ENCODE data around the gene MAP2K5. TPM values are rescaled to one million over a fixed set of nuclear protein-coding genes. Genes with fewer than 3 reads are reported as not detected.

Gene MAP2K5
- total RNA-seq, 1 experiment from 2014 or later = 32.0 TPM

DNA sequence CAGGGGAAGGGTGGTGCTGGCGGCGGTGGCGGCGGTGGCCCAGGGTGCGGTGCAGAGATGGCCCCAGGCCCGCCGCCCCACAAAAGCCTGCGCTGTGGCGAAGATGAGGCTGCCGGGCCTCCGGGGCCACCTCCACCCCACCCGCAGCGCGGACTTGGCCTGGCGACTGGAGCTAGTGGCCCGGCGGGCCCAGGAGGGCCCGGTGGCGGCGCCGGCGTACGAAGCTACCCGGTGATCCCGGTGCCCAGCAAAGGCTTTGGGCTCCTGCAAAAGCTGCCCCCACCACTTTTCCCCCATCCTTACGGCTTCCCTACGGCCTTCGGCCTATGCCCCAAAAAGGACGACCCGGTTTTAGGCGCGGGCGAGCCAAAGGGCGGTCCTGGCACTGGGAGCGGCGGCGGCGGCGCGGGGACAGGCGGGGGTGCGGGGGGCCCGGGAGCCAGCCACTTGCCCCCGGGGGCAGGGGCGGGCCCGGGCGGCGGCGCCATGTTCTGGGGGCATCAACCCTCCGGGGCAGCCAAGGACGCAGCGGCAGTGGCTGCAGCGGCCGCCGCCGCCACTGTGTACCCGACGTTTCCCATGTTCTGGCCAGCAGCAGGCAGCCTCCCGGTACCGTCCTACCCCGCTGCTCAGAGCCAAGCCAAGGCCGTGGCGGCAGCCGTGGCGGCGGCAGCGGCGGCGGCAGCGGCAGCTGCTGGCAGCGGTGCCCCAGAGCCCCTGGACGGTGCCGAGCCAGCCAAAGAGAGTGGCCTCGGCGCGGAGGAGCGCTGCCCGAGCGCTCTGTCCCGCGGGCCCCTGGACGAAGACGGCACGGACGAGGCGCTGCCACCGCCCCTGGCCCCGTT lies 284.4 kb downstream of the MAP2K5 start:
- no peak overlapping the region for H3K27ac ChIP-seq (ENCODE audit: low read length)
- H3K9me2 ChIP-seq (replicated peaks; ENCODE audit: insufficient read depth, low read length) = no peaks in the 10 kb centered on the region
- no peaks in the 10 kb centered on the region for H3K27me3 ChIP-seq (ENCODE audit: low read length)
- no peak overlapping the region for H3K4me2 ChIP-seq (ENCODE audit: low read depth, low read length, poor library complexity, severe bottlenecking)
- H3K4me1 ChIP-seq (ENCODE audit: low read length) = peaks cover 14% of the 10 kb centered on the region
- H2AFZ ChIP-seq (ENCODE audit: low read length) = no peak overlapping the region
- no peaks in the 10 kb centered on the region for H3K9me3 ChIP-seq (ENCODE audit: low read length)
- H3K36me3 ChIP-seq (ENCODE audit: insufficient read depth, low read length) = no peaks in the 10 kb centered on the region
- H3K4me3 ChIP-seq (ENCODE audit: low read length) = no peak overlapping the region
- H4K20me1 ChIP-seq (ENCODE audit: insufficient read depth, low read depth, low read length) = 0 out of 2 replicates have a peak, but pooled peaks cover 3% of the 10 kb centered on the region
- H3K9ac ChIP-seq (ENCODE audit: low read length) = no peak overlapping the region
- no peak for DNase-seq
- no peaks in the 10 kb centered on the region for H3K79me2 ChIP-seq (ENCODE audit: low read length)

DNA sequence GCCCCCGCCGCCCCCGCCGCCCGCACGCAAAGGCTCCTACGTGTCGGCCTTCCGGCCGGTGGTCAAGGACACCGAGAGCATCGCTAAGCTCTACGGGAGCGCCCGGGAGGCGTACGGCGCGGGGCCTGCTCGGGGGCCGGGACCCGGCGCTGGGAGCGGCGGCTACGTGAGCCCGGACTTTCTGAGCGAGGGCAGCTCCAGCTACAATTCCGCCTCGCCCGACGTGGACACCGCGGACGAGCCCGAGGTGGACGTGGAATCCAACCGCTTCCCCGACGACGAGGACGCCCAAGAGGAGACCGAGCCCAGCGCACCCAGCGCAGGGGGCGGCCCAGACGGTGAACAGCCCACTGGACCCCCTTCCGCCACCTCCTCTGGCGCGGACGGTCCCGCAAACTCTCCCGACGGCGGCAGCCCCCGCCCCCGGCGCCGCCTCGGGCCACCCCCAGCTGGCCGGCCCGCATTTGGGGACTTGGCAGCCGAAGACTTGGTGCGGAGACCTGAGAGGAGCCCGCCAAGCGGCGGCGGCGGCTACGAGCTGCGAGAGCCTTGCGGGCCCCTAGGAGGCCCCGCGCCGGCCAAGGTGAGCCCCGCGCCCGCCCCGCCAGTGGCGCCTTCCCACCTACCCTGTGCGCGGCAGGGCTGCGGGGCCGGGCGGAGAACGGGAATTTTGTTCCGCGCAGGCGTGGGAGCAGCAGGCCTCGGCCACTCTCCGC lies 285.2 kb downstream of the MAP2K5 start:
- Histone ChIP-seq H3K9me2 (replicated peaks; ENCODE audit: insufficient read depth, low read length) (no peaks in the 10 kb centered on the region), H3K27me3 (ENCODE audit: low read length) (no peaks in the 10 kb centered on the region), H4K20me1 (ENCODE audit: insufficient read depth, low read depth, low read length) (no peaks in the 10 kb centered on the region), H3K79me2 (ENCODE audit: low read length) (no peaks in the 10 kb centered on the region), H3K4me2 (ENCODE audit: low read depth, low read length, poor library complexity, severe bottlenecking) (no peak overlapping the region), H2AFZ (ENCODE audit: low read length) (no peak overlapping the region), H3K27ac (ENCODE audit: low read length) (no peak overlapping the region), H3K4me1 (ENCODE audit: low read length) (peaks cover 11% of the 10 kb centered on the region), H3K9ac (ENCODE audit: low read length) (no peak overlapping the region), H3K36me3 (ENCODE audit: insufficient read depth, low read length) (no peaks in the 10 kb centered on the region), H3K9me3 (ENCODE audit: low read length) (no peaks in the 10 kb centered on the region), H3K4me3 (ENCODE audit: low read length) (no peak overlapping the region)
- no peak for DNase-seq

DNA sequence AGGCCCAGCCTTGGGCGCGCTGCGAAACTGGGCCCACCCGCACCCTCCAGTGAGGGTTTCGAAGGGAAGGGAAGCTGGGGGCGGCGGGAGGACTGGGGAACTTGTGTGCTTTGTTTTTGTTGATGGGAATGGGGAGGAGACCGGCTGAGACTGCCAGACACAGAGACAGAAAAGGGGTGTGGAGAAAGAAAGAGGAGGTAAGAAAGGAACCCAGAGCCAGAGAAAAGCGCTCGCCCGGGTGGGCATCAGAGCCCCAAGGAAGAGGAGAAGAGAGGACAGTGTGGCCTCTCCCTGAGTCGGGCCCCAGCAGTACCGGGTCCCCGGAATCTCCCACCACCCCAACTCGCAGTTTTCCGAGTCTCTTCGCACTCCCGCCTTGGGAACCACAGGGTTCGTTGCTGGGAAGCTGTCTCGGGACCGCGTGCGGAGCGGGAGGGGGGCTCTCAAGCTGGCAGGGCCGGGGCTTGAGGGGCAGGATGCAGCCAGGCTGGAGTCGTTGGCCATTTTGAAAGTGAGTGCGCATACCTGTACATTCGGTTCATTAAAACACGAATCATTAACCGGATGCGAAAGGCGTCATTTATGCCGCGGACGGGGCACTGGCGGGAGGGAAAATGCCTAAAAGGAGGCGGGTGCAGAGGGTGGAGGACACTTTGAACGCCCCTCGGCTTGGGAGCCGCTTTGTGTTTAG lies 285.9 kb downstream of the MAP2K5 start:
- H3K4me1 ChIP-seq (ENCODE audit: low read length) = peaks cover 7% of the 10 kb centered on the region; the same call in 1 of the 2 replicates
- H3K27ac ChIP-seq (ENCODE audit: low read length) = no peak overlapping the region
- H3K79me2 ChIP-seq (ENCODE audit: low read length) = no peaks in the 10 kb centered on the region
- H3K4me3 ChIP-seq (ENCODE audit: low read length) = no peak overlapping the region
- no peak overlapping the region for H3K4me2 ChIP-seq (ENCODE audit: low read depth, low read length, poor library complexity, severe bottlenecking)
- no peaks in the 10 kb centered on the region for H3K36me3 ChIP-seq (ENCODE audit: insufficient read depth, low read length)
- no peaks in the 10 kb centered on the region for H3K9me2 ChIP-seq (replicated peaks; ENCODE audit: insufficient read depth, low read length)
- no peaks in the 10 kb centered on the region for H4K20me1 ChIP-seq (ENCODE audit: insufficient read depth, low read depth, low read length)
- H3K9ac ChIP-seq (ENCODE audit: low read length) = no peak overlapping the region
- H2AFZ ChIP-seq (ENCODE audit: low read length) = no peak overlapping the region
- no peaks in the 10 kb centered on the region for H3K9me3 ChIP-seq (ENCODE audit: low read length)
- H3K27me3 ChIP-seq (ENCODE audit: low read length) = no peaks in the 10 kb centered on the region
- DNase-seq = no peak

DNA sequence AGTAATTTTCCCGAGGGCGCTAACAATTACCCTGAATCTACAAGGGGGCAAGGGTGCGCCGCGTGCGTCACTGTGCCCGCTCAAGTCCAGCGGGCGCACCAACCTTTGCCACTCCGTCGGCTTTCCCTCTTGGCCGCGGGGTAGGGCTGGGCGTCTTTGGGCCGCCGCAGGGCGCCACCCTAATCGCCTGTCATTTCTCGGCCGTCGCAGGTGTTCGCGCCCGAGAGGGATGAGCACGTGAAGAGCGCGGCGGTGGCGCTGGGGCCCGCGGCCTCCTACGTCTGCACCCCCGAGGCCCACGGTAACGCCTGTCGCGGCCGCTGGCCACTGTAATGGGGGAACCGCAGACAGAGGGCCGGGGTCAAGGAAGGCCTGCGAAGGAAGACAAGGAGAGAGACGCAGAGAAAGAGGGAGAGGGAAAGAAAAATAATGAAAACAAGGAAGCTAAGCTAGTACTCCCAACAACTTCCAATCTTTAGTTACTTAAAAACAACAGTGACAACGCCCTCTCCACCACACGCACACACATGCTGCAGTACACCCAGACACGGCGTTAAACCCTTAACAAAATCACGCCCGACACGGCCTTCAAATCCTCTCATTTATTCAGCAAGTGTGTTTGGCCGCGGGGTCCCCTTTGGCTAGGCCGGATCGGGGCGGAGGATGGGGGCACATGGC lies 286.6 kb downstream of the MAP2K5 start:
- no peaks in the 10 kb centered on the region for H3K9me2 ChIP-seq (replicated peaks; ENCODE audit: insufficient read depth, low read length)
- H3K36me3 ChIP-seq (ENCODE audit: insufficient read depth, low read length) = no peaks in the 10 kb centered on the region
- H2AFZ ChIP-seq (ENCODE audit: low read length) = no peak overlapping the region
- no peak for DNase-seq
- no peaks in the 10 kb centered on the region for H3K9me3 ChIP-seq (ENCODE audit: low read length)
- H3K4me3 ChIP-seq (ENCODE audit: low read length) = no peak overlapping the region
- no peak overlapping the region for H3K27ac ChIP-seq (ENCODE audit: low read length)
- H3K79me2 ChIP-seq (ENCODE audit: low read length) = no peaks in the 10 kb centered on the region
- no peak overlapping the region for H3K9ac ChIP-seq (ENCODE audit: low read length)
- H3K4me2 ChIP-seq (ENCODE audit: low read depth, low read length, poor library complexity, severe bottlenecking) = no peak overlapping the region
- H3K27me3 ChIP-seq (ENCODE audit: low read length) = no peaks in the 10 kb centered on the region
- H4K20me1 ChIP-seq (ENCODE audit: insufficient read depth, low read depth, low read length) = no peaks in the 10 kb centered on the region
- H3K4me1 ChIP-seq (ENCODE audit: low read length) = peaks cover 6% of the 10 kb centered on the region

DNA sequence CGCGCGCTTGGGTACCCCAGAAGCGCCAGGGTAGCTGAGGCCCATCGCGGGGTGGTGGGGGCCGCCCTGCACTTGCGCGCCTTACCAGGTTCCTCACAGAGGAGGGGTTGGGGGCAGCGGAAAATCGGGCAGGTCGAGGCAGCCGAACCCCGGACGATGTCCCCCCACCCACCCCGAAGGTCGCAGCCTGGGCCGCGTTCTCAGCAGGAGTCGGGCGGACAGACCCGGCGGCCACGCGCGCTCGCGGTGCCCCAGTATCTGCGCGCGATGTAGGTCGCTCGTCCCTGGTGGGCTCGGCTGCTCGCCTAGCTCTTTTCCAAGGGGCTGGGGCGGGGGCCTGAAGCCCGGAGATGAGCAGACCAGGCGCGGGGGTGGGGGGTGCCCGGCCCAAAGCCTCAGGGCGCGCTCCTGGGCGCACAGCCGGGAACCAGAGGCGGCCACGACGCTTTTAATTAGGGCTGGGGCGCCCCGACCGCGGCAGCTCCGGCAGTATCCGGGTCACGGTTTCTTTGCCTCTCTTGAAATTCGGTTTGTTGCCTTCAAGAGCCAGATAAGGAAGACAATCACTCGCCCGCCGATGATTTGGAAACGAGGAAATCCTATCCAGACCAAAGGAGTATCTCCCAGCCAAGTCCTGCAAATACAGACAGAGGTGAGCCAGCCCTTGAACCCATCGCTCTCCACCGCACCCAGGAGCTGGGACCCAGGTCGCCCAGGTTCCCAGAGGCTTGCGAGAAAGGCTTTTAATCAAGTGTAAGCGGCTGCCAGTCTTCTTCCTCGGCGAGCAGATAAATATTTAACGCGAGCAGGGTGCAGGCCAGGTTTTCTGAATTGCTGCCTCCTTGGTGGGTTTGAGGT lies 287.4 kb downstream of the MAP2K5 start:
- no peak overlapping the region for H3K4me2 ChIP-seq (ENCODE audit: low read depth, low read length, poor library complexity, severe bottlenecking)
- DNase-seq = no peak
- peaks cover 12% of the 10 kb centered on the region for H3K4me1 ChIP-seq (ENCODE audit: low read length)
- no peaks in the 10 kb centered on the region for H3K79me2 ChIP-seq (ENCODE audit: low read length)
- no peak overlapping the region for H3K27ac ChIP-seq (ENCODE audit: low read length)
- no peaks in the 10 kb centered on the region for H3K9me3 ChIP-seq (ENCODE audit: low read length)
- H3K27me3 ChIP-seq (ENCODE audit: low read length) = no peaks in the 10 kb centered on the region
- no peaks in the 10 kb centered on the region for H3K9me2 ChIP-seq (replicated peaks; ENCODE audit: insufficient read depth, low read length)
- no peak overlapping the region for H2AFZ ChIP-seq (ENCODE audit: low read length)
- no peak overlapping the region for H3K4me3 ChIP-seq (ENCODE audit: low read length)
- no peaks in the 10 kb centered on the region for H3K36me3 ChIP-seq (ENCODE audit: insufficient read depth, low read length)
- H3K9ac ChIP-seq (ENCODE audit: low read length) = no peak overlapping the region
- no peaks in the 10 kb centered on the region for H4K20me1 ChIP-seq (ENCODE audit: insufficient read depth, low read depth, low read length)

DNA sequence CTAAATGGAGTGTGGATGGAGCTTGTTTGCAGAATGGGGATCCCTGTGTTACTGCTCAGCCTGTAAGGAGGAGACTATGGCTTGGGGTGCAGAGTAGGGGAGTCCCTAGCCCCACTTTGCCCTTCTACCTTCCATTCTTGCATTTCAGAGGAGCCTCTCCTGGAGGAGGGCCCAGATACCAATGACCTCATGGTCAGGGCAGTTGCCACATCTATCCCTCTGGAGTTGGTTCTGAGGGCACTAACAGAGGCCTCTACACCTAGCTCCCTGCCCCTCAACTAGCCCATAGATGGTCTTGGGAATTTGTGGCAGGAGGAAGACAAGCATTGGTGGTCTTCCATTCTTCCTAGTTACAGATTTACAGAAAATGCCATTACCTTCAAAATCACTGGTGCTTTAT lies 288.9 kb downstream of the MAP2K5 start:
- no peak overlapping the region for H3K4me3 ChIP-seq (ENCODE audit: low read length)
- H4K20me1 ChIP-seq (ENCODE audit: insufficient read depth, low read depth, low read length) = no peaks in the 10 kb centered on the region
- no peak overlapping the region for H3K4me2 ChIP-seq (ENCODE audit: low read depth, low read length, poor library complexity, severe bottlenecking)
- no peak overlapping the region for H2AFZ ChIP-seq (ENCODE audit: low read length)
- H3K79me2 ChIP-seq (ENCODE audit: low read length) = no peaks in the 10 kb centered on the region
- H3K9ac ChIP-seq (ENCODE audit: low read length) = no peak overlapping the region
- H3K9me2 ChIP-seq (replicated peaks; ENCODE audit: insufficient read depth, low read length) = no peaks in the 10 kb centered on the region
- H3K36me3 ChIP-seq (ENCODE audit: insufficient read depth, low read length) = no peaks in the 10 kb centered on the region
- H3K9me3 ChIP-seq (ENCODE audit: low read length) = no peaks in the 10 kb centered on the region
- no peaks in the 10 kb centered on the region for H3K27me3 ChIP-seq (ENCODE audit: low read length)
- peaks cover 26% of the 10 kb centered on the region for H3K4me1 ChIP-seq (ENCODE audit: low read length)
- no peak for DNase-seq
- no peak overlapping the region for H3K27ac ChIP-seq (ENCODE audit: low read length)

DNA sequence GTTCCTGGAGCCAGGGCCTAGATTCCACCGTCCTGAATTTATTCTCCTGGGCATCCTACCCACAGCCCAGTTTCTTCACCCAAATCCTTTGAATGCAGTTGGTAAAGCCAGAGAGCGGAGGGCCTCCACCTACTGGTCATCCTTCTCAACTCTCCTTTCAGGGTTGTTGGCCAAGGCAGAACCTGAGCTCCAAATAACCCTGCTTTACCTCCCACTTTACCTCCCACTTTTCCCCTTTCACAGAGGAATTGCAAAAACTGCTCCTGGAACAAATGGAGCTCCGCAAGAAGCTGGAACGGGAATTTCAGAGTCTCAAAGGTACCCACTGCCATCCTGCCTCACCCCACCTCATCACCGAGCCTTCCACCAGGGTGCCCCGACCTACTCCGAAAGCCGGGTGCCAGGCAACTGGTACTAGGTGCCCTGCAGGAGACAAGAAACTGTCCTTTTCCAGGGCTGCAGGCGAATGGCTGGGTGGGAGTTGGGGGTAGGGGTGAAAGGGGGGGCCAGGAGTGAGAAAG lies 289.6 kb downstream of the MAP2K5 start:
- no peaks in the 10 kb centered on the region for H4K20me1 ChIP-seq (ENCODE audit: insufficient read depth, low read depth, low read length)
- H3K79me2 ChIP-seq (ENCODE audit: low read length) = no peaks in the 10 kb centered on the region
- DNase-seq = peak; percentile 54
- H3K27ac ChIP-seq (ENCODE audit: low read length) = no peak overlapping the region
- no peaks in the 10 kb centered on the region for H3K36me3 ChIP-seq (ENCODE audit: insufficient read depth, low read length)
- no peak overlapping the region for H3K9ac ChIP-seq (ENCODE audit: low read length)
- no peaks in the 10 kb centered on the region for H3K9me2 ChIP-seq (replicated peaks; ENCODE audit: insufficient read depth, low read length)
- H3K4me1 ChIP-seq (ENCODE audit: low read length) = peaks cover 29% of the 10 kb centered on the region
- H2AFZ ChIP-seq (ENCODE audit: low read length) = no peak overlapping the region
- no peaks in the 10 kb centered on the region for H3K9me3 ChIP-seq (ENCODE audit: low read length)
- H3K4me2 ChIP-seq (ENCODE audit: low read depth, low read length, poor library complexity, severe bottlenecking) = no peak overlapping the region
- H3K4me3 ChIP-seq (ENCODE audit: low read length) = no peak overlapping the region
- H3K27me3 ChIP-seq (ENCODE audit: low read length) = no peaks in the 10 kb centered on the region

Measured in Karpas-422 (cell line).